HL-60 (cell line): ENCODE measurements around the gene CD44.

ENCODE experiments used
- DNase-seq, 2 experiments: peaks; one replicate each; pipeline ENCODE4 v3.0.0-alpha.2; 2010 to 2020; ENCODE audit warnings: low read depth in 1 of 2, low spot score in 1 of 2
- H3K27ac ChIP-seq: fragments of 250-450 bp; sonication (Bioruptor Pico); replicated peaks from 2 replicates; pipeline ENCODE4 v1.5.1; 2020; ENCODE audit warnings: mild to moderate bottlenecking, moderate library complexity
- H3K27me3 ChIP-seq: fragments of 250-450 bp; sonication (Bioruptor Pico); 2 replicates; pipeline ENCODE4 v1.5.1; 2021; ENCODE audit warnings: mild to moderate bottlenecking, moderate library complexity; ENCODE audit not compliant: insufficient read depth, poor library complexity, severe bottlenecking
- H3K4me3 ChIP-seq: replicated peaks from 2 replicates; pipeline ENCODE4 v1.5.1; 2011; ENCODE audit warnings: mild to moderate bottlenecking, control low read depth, low read length; ENCODE audit not compliant: insufficient read depth
- GABPA ChIP-seq: IDR thresholded peaks from 2 replicates; pipeline ENCODE4 v1.6.1; 2012; ENCODE audit warnings: low read depth
- POLR2AphosphoS5 ChIP-seq: IDR thresholded peaks from 2 replicates; pipeline ENCODE4 v1.6.1; 2012; ENCODE audit warnings: low read depth
- SPI1 ChIP-seq: IDR thresholded peaks from 2 replicates; pipeline ENCODE4 v1.6.1; 2012; ENCODE audit warnings: low read depth, mild to moderate bottlenecking, borderline replicate concordance
- TF ChIP-seq, protein P1 (sequence below): IDR thresholded peaks from one replicate; pipeline ENCODE4 v1.5.1; 2011; ENCODE audit warnings: low read length, control low read depth, inconsistent platforms; ENCODE audit not compliant: insufficient read depth
- TF ChIP-seq, protein P2 (sequence below): IDR thresholded peaks from 2 replicates; pipeline ENCODE4 v1.6.1; 2012; ENCODE audit warnings: low read depth; ENCODE audit not compliant: insufficient replicate concordance

The CD44 gene

DNA sequence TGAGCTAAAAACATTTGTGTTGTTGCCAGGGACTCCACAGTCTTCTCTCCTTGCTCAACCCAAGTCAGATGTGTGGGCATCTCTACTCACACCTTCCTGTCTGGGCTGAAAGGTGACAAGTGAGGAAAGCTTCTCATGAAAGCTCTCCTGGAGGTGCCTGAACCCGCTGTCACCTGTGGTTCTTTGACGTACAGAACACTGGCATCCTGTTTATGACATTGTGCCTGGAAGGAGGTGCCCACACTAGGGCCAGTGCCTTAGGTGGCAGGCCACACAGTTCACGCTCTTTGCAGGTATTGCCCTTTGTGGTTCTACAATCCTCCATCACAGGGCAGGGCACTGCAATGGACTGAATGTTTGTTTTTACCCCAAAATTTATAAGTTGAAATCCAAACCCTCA is 108.5 kb downstream of the CD44 start:
- no peaks in the 10 kb centered on the region for H3K27me3 ChIP-seq
- H3K27ac ChIP-seq: no peak overlapping the region
- H3K4me3 ChIP-seq: no peak overlapping the region
- no peak for DNase-seq
- TF ChIP-seq, protein P1, sequence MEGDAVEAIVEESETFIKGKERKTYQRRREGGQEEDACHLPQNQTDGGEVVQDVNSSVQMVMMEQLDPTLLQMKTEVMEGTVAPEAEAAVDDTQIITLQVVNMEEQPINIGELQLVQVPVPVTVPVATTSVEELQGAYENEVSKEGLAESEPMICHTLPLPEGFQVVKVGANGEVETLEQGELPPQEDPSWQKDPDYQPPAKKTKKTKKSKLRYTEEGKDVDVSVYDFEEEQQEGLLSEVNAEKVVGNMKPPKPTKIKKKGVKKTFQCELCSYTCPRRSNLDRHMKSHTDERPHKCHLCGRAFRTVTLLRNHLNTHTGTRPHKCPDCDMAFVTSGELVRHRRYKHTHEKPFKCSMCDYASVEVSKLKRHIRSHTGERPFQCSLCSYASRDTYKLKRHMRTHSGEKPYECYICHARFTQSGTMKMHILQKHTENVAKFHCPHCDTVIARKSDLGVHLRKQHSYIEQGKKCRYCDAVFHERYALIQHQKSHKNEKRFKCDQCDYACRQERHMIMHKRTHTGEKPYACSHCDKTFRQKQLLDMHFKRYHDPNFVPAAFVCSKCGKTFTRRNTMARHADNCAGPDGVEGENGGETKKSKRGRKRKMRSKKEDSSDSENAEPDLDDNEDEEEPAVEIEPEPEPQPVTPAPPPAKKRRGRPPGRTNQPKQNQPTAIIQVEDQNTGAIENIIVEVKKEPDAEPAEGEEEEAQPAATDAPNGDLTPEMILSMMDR: no peak
- TF ChIP-seq GABPA (no peak), POLR2AphosphoS5 (no peak), SPI1 (no peak)
- TF ChIP-seq, protein P2, sequence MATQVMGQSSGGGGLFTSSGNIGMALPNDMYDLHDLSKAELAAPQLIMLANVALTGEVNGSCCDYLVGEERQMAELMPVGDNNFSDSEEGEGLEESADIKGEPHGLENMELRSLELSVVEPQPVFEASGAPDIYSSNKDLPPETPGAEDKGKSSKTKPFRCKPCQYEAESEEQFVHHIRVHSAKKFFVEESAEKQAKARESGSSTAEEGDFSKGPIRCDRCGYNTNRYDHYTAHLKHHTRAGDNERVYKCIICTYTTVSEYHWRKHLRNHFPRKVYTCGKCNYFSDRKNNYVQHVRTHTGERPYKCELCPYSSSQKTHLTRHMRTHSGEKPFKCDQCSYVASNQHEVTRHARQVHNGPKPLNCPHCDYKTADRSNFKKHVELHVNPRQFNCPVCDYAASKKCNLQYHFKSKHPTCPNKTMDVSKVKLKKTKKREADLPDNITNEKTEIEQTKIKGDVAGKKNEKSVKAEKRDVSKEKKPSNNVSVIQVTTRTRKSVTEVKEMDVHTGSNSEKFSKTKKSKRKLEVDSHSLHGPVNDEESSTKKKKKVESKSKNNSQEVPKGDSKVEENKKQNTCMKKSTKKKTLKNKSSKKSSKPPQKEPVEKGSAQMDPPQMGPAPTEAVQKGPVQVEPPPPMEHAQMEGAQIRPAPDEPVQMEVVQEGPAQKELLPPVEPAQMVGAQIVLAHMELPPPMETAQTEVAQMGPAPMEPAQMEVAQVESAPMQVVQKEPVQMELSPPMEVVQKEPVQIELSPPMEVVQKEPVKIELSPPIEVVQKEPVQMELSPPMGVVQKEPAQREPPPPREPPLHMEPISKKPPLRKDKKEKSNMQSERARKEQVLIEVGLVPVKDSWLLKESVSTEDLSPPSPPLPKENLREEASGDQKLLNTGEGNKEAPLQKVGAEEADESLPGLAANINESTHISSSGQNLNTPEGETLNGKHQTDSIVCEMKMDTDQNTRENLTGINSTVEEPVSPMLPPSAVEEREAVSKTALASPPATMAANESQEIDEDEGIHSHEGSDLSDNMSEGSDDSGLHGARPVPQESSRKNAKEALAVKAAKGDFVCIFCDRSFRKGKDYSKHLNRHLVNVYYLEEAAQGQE: no peak

DNA sequence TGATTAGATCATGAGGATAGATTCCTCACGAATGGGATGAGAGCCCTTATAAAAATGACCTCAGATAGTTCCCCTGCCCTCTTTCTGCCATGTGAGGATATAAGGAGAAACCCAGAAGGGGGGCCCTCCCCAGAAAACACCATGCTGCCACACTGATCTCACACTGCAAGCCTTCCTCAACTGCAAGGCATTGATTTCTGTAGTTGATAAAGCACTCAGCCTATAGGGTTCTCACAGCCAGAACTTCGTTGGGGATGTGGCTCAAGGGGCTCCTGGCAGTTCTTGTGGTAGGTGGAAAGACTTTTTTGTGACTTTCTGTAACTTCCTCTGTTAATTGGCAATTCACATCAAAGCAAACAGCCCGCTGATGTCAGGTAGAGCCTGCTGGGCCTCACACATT is 108.9 kb downstream of the CD44 start:
- TF ChIP-seq POLR2AphosphoS5 (no peak), GABPA (no peak), SPI1 (no peak)
- TF ChIP-seq, protein P2: no peak
- TF ChIP-seq, protein P1: no peak
- Histone ChIP-seq H3K4me3 (no peak overlapping the region), H3K27me3 (no peaks in the 10 kb centered on the region), H3K27ac (no peak overlapping the region)
- no peak for DNase-seq

DNA sequence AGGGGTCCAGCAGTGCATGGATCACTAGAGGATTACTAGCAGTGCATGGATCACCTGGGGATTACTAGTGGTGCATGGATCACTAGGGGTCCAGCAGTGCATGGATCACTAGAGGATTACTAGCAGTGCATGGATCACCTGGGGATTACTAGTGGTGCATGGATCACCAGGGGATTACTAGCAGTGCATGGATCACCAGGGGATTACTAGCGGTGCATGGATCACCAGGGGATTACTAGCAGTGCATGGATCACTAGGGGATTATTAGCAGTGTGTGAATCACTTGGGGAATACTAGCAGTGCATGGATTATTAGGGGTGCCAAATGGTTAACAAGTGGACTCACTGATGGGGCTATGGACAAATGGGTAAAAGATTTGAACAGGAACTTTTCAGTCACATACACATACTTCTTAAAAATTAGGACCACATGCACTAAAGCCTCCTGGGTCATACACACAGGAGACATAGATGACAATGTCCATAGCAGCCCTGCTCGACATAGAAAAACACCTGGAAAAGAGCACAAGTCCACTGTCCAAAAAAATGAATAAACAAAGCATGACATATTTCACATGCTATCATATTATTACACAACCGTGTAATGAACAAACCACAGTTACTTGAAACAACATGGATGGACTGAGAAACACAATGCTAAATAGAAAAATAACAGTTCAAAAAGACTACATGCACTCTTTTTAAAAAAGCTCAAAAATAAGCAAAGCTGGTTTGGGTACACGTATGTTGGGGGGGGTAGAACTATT is 109.8 kb downstream of the CD44 start:
- H3K27ac ChIP-seq: no peak overlapping the region
- H3K4me3 ChIP-seq: no peak overlapping the region
- H3K27me3 ChIP-seq: no peaks in the 10 kb centered on the region
- DNase-seq: no peak
- TF ChIP-seq GABPA: no peak
- no peak for TF ChIP-seq SPI1
- TF ChIP-seq, protein P2: no peak
